Central memory CD8-positive, alpha-beta T cell (primary cell): Measurements from ENCODE around the gene INPPL1.
"Not testable (repeated sequence)": the region's sequence is repeated elsewhere in the genome, so short reads cannot be mapped to it uniquely, and the experiment has no call there.

Experiments
- ATAC-seq: fragments of 150-1000 bp; cut with Tn5 transposase; replicated peaks from 2 replicates; pipeline ENCODE4 v1.10.0; 2022; ENCODE audit warnings: mild to moderate bottlenecking, moderate FRiP score, moderate number of reproducible peaks; ENCODE audit not compliant: poor library complexity, severe bottlenecking; ENCODE audit errors: extremely low read depth
- DNase-seq, 2 donors: peaks; one replicate each; pipeline ENCODE4 v3.0.0; 2021; ENCODE audit warnings: low spot score in 2 of 2
- H3K27ac Mint-ChIP-seq: one replicate; pipeline ENCODE4 v1.8.0; 2022; ENCODE audit warnings: low read depth, mild to moderate bottlenecking, moderate library complexity, mixed read lengths
- H3K27me3 Mint-ChIP-seq: one replicate; pipeline ENCODE4 v1.8.0; 2022; ENCODE audit warnings: mixed read lengths
- H3K36me3 Mint-ChIP-seq: one replicate; pipeline ENCODE4 v1.8.0; 2022; ENCODE audit warnings: mild to moderate bottlenecking, moderate library complexity, mixed read lengths; ENCODE audit not compliant: insufficient read depth
- H3K4me1 Mint-ChIP-seq: one replicate; pipeline ENCODE4 v1.8.0; 2022; ENCODE audit warnings: mixed read lengths
- H3K4me3 Mint-ChIP-seq: one replicate; pipeline ENCODE4 v1.8.0; 2022; ENCODE audit warnings: mild to moderate bottlenecking, moderate library complexity, mixed read lengths
- H3K9me3 Mint-ChIP-seq: one replicate; pipeline ENCODE4 v1.8.0; 2022; ENCODE audit warnings: mixed read lengths

Gene INPPL1, protein sequence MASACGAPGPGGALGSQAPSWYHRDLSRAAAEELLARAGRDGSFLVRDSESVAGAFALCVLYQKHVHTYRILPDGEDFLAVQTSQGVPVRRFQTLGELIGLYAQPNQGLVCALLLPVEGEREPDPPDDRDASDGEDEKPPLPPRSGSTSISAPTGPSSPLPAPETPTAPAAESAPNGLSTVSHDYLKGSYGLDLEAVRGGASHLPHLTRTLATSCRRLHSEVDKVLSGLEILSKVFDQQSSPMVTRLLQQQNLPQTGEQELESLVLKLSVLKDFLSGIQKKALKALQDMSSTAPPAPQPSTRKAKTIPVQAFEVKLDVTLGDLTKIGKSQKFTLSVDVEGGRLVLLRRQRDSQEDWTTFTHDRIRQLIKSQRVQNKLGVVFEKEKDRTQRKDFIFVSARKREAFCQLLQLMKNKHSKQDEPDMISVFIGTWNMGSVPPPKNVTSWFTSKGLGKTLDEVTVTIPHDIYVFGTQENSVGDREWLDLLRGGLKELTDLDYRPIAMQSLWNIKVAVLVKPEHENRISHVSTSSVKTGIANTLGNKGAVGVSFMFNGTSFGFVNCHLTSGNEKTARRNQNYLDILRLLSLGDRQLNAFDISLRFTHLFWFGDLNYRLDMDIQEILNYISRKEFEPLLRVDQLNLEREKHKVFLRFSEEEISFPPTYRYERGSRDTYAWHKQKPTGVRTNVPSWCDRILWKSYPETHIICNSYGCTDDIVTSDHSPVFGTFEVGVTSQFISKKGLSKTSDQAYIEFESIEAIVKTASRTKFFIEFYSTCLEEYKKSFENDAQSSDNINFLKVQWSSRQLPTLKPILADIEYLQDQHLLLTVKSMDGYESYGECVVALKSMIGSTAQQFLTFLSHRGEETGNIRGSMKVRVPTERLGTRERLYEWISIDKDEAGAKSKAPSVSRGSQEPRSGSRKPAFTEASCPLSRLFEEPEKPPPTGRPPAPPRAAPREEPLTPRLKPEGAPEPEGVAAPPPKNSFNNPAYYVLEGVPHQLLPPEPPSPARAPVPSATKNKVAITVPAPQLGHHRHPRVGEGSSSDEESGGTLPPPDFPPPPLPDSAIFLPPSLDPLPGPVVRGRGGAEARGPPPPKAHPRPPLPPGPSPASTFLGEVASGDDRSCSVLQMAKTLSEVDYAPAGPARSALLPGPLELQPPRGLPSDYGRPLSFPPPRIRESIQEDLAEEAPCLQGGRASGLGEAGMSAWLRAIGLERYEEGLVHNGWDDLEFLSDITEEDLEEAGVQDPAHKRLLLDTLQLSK

DNA sequence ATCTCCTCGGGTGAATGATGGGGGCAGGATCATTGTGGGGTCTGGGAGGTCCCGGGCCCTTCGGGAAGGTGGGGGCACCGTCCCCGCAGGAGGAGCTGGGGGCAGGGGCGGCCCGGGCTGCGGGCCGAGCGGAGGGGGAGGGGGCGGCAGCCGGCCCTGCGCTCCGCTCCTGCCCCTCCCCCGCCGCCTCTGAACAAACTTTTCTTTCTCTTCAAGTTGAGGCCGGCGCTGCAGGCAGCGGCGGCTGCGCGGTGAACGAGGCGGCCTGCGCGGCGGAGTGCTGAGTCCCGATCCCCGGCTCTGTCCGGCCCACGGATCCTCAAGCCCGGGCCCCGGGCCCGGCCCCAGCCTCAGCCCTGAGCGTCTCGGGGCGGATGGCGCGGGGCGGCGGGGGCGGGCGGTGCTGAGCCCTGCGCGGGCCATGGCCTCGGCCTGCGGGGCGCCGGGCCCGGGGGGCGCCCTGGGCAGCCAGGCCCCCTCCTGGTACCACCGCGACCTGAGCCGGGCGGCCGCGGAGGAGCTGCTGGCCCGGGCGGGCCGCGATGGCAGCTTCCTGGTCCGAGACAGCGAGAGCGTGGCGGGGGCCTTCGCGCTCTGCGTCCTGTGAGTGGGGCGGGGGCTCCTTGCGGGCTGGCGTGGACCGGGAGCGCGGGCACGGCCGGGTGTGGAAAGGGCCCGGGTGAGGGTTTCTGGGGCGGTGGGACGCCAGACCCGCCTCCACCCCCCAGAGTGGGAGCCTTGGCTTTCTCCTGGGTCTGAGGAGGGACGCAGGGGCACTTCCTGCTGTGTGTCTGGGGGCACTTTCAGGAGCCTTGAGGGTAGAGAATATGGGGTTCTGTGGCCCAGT is at the start of gene INPPL1:
TSS of gene INPPL1 (plus strand) at position 204 of the 847 bp plus-strand sequence. CDS start at position 422, 218 bp downstream.
- H3K36me3 Mint-ChIP-seq = peaks cover 8% of the 10 kb centered on the region
- ATAC-seq = no peak
- H3K4me1 Mint-ChIP-seq = peaks cover 36% of the 10 kb centered on the region
- peak within 1 kb of the TSS; percentile 96 for H3K4me3 Mint-ChIP-seq
- peak within 1 kb of the TSS; percentile 92 for H3K27ac Mint-ChIP-seq
- peak in 1 of 2 donors; percentile 9 for DNase-seq
- no peaks in the 10 kb centered on the region for H3K9me3 Mint-ChIP-seq
- no peaks in the 10 kb centered on the region for H3K27me3 Mint-ChIP-seq

DNA sequence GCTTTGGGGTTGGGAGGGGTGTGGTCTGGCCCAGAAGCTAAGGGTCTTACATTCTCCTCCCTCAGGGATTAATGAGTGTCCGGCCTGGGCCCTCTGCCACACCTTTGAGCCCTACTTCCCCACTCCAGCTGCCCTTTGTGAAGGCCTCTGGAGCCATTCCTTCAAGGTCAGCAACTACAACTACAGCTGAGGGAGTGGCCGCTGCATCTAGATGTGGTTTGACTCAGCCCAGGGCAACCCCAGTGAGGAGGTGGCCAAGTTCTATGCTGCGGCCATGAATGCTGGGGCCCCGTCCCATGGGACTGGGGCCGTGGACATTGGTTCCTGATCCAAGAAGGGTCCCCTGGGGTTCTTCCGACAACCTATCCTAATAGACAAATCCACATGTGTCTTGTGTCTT is 46.9 kb upstream of the INPPL1 start:
- no peak for ATAC-seq
- no peaks in the 10 kb centered on the region for H3K4me1 Mint-ChIP-seq
- peaks cover 1% of the 10 kb centered on the region for H3K36me3 Mint-ChIP-seq
- peaks cover 31% of the 10 kb centered on the region for H3K27me3 Mint-ChIP-seq
- H3K9me3 Mint-ChIP-seq = no peaks in the 10 kb centered on the region
- H3K4me3 Mint-ChIP-seq = no peak overlapping the region
- no peak for DNase-seq
- H3K27ac Mint-ChIP-seq = no peak overlapping the region

DNA sequence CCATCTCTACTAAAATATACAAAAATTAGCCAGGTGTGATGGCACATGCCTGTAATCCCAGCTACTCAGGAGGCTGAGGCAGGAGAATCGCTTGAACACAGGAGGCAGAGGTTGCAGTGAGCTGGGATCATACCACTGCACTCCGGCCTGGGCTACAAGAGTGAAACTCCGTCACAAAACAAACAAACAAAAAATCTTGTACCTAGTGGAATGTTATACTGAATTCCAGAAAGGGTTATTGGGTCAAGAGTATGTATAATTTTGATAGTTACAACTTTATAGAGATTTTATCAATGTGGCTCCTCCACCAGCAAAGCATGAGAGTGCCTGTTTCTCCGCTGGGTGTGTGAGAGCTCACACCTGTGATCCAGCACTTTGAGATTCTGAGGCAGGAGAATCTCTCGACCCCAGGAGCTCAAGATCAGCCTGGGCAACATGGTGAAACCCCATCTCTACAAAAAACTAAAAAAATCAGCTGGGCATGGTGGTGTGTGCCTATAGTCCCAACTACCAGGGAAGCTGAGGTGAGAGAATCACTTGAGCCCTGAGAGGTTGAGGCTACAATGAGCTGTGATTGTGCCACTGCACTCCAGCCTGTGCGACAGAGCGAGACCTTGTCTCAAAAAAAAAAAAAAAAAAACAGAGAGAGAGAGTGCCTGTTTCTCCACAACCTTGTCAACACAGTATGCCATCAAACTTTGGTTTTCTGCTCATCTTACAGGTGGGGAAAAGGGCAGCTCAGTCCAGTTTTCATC is 45.3 kb upstream of the INPPL1 start:
- Mint-ChIP-seq H3K36me3 (peaks cover 1% of the 10 kb centered on the region), H3K4me1 (peaks cover 7% of the 10 kb centered on the region), H3K27me3 (peaks cover 34% of the 10 kb centered on the region), H3K27ac (no peak overlapping the region), H3K4me3 (no peak overlapping the region), H3K9me3 (no peaks in the 10 kb centered on the region)
- DNase-seq (no peak), ATAC-seq (no peak)

DNA sequence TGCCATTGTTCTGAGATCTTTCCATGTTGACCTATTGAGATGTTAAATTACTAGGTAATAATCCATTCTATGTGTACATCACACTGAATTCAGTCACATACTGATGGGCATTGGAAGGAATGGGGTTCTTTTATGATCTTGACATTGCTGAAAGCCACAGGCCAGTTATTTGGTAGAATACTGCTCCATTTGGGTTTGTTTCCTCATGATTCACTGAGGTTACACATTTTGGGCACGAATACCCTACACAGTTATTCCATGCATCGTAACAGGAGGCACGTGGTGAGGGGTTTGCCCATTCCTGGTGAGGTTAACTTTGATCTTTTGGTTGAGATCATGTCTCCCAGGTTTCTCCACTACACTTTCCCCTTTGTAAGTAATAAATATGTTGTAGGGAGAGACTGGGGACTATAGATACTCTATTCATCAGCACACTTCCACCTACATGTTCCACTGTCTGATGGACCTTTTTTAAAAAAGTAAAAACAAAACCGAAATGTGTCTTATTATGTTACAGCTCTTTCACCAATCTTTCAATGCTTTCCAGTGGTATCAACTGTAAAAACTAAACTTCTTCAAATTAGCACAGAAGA is 44.7 kb upstream of the INPPL1 start:
- DNase-seq (no peak), ATAC-seq (no peak)
- Mint-ChIP-seq H3K9me3 (no peaks in the 10 kb centered on the region), H3K36me3 (peaks cover 1% of the 10 kb centered on the region), H3K4me3 (no peak overlapping the region), H3K4me1 (peaks cover 7% of the 10 kb centered on the region), H3K27ac (no peak overlapping the region), H3K27me3 (peaks cover 34% of the 10 kb centered on the region)

DNA sequence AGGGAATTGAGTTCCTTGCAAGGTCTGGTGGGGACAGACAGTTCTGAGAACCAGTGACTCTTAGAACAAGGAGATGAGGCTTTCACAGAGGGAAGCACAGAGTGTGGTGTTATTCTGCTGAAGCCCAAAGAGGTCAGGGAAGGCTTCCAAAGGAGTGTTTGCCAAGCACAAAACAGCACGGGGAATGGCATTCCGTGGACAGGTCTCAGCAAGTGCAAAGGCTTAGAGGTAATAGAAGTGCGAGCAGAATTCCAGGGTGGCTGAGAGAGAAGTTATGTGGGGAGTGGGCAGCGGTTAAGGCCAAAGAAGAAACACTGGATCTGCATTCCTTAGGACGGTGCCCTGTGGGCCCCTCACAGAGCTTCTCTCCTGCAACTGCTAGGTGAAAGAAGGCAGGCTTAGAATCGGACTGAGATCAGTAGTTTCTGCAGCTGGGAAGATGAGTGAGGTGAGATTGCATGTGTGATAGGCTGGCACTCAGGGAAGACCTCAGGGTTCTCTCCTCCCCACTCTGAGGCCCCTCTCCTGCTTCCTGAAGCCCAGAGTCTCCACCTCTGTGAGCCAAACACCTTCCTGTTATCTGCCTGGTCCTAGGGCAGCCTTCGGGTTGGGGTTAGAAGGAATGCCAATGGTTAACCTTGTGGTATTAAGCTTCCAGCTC is 43.5 kb upstream of the INPPL1 start:
- not testable (repeated sequence) for DNase-seq, ATAC-seq, H3K4me3 Mint-ChIP-seq, H3K27ac Mint-ChIP-seq, H3K4me1 Mint-ChIP-seq, H3K36me3 Mint-ChIP-seq, H3K9me3 Mint-ChIP-seq
- peaks cover 34% of the 10 kb centered on the region for H3K27me3 Mint-ChIP-seq

DNA sequence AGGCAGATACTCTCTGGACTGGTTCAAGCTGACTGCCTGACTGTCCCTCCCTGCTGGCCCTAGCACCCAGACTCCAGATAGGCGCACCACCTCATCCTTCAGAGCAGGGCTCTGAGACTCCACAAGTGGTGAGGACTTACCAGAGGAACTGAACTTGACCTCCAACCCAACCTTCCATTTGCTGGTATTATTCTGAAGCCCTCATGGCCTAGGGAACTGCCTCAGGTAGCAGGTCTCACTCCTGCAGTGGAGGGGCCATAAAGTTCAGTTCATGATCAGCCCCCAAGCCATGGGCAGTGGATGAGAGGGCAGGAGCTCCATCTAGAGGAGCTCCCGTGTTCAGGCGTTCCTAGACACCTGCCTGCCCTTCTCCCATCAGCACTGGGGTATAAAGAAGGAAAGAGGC is 43.0 kb upstream of the INPPL1 start:
- ATAC-seq, H3K27ac Mint-ChIP-seq, H3K36me3 Mint-ChIP-seq, H3K9me3 Mint-ChIP-seq, DNase-seq, H3K4me3 Mint-ChIP-seq, H3K4me1 Mint-ChIP-seq: not testable (repeated sequence)
- H3K27me3 Mint-ChIP-seq = peaks cover 34% of the 10 kb centered on the region

DNA sequence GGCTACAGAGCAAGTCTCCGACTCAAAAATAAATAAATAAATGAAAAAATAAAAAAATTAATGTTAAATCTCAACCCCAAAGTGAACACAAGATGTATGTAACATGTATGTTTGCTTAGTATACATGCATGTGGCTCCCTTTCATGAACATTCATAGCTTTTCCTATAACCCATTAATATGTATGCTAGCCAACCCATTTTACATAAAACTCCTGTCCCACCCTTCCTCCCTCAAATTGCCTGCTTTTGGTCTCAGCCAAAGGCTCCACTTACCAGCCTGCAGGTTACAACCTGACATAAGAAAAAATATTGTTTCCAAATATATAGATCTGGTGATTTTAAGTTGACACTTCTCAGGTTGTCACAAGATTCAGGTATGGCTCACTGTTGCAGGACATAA is 36.3 kb upstream of the INPPL1 start:
- H3K36me3 Mint-ChIP-seq = no peaks in the 10 kb centered on the region
- H3K9me3 Mint-ChIP-seq = no peaks in the 10 kb centered on the region
- ATAC-seq = no peak
- H3K27me3 Mint-ChIP-seq = peaks cover 5% of the 10 kb centered on the region
- no peak overlapping the region for H3K27ac Mint-ChIP-seq
- peaks cover 5% of the 10 kb centered on the region for H3K4me1 Mint-ChIP-seq
- no peak overlapping the region for H3K4me3 Mint-ChIP-seq
- no peak for DNase-seq

DNA sequence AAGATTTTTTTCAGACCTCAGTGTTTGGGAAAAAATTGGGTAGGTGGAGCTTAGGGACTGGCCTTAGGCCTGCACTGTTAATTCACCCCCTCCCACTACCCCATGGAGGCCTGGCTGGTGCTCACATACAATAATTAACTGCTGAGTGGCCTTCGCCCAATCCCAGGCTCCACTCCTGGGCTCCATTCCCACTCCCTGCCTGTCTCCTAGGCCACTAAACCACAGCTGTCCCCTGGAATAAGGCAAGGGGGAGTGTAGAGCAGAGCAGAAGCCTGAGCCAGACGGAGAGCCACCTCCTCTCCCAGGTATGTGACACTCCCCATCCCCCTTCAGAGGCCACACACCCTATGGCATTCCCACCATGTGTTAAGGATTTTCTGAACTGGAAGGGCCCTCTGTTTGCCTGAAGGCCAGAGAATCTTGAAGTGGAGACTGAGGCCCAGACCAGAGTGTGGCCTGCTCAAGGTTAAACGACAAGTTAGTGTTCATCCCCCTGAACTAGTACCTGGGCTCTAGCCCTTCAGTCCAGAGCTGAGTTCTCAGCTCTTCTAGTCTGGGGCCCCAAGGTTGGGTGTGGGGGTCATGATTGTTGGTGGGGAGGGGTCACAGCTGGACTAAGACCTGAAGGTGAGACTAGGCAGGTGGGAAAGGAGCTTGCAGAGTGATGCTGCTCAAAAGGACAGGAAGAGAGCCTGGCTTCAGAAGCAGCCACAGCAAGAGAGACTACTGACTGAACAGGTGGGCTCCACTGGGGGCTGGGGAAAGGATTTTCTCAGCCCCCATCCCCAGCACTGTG is 34.9 kb upstream of the INPPL1 start:
- Mint-ChIP-seq H3K9me3 (no peaks in the 10 kb centered on the region), H3K27ac (peak overlapping the region; percentile 60), H3K4me1 (no peaks in the 10 kb centered on the region), H3K36me3 (no peaks in the 10 kb centered on the region), H3K4me3 (no peak overlapping the region), H3K27me3 (no peaks in the 10 kb centered on the region)
- no peak for ATAC-seq
- DNase-seq = no peak

DNA sequence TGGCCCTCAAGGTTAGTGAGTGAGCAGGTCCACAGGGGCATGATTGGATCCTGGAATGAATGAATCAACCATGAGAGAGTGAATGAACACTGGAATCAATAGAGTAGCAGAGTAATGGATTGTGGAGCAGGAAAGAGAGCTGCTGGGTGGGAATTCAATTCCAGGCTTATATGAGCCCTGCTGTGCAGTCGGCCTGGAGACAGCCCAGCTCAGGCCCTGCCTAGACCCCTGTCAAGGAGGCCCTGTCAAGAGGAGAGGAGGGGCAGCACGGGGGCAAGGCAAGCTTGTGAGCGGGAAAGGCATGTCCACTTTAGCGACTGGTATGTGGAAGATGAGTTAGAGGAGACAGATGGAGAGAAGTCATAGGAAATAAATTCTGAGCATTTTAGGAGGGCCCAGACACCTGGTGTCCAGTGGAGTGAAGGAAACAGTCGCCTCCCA is 33.9 kb upstream of the INPPL1 start:
- DNase-seq = no peak
- Mint-ChIP-seq H3K27ac (no peak overlapping the region), H3K4me1 (no peaks in the 10 kb centered on the region), H3K4me3 (no peak overlapping the region), H3K27me3 (no peaks in the 10 kb centered on the region), H3K9me3 (no peaks in the 10 kb centered on the region), H3K36me3 (no peaks in the 10 kb centered on the region)
- ATAC-seq = no peak

DNA sequence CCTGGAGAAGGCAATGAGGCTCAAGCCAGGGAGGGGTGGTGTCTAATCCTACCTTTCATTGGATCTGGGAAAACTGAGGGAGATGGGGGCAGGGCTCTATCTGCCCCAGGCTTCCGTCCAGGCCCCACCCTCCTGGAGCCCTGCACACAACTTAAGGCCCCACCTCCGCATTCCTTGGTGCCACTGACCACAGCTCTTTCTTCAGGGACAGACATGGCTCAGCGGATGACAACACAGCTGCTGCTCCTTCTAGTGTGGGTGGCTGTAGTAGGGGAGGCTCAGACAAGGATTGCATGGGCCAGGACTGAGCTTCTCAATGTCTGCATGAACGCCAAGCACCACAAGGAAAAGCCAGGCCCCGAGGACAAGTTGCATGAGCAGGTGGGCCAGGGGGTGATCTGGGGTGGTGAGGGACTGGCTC is 32.6 kb upstream of the INPPL1 start, which contains the start of gene FOLR1:
TSS of gene FOLR1 (plus strand) at position 180 of the 421 bp plus-strand sequence. CDS start at position 214, 34 bp downstream.
- no peak within 1 kb of the TSS for H3K27ac Mint-ChIP-seq
- H3K9me3 Mint-ChIP-seq = no peaks in the 10 kb centered on the region
- H3K4me1 Mint-ChIP-seq = no peaks in the 10 kb centered on the region
- DNase-seq (no peak), ATAC-seq (no peak)
- no peaks in the 10 kb centered on the region for H3K36me3 Mint-ChIP-seq
- no peaks in the 10 kb centered on the region for H3K27me3 Mint-ChIP-seq
- no peak within 1 kb of the TSS for H3K4me3 Mint-ChIP-seq
